ENCODE measurements around the gene MCM7.
A peak's percentile ranks its signal among the peaks of the same experiment; 100 is the strongest.

The MCM7 gene

DNA sequence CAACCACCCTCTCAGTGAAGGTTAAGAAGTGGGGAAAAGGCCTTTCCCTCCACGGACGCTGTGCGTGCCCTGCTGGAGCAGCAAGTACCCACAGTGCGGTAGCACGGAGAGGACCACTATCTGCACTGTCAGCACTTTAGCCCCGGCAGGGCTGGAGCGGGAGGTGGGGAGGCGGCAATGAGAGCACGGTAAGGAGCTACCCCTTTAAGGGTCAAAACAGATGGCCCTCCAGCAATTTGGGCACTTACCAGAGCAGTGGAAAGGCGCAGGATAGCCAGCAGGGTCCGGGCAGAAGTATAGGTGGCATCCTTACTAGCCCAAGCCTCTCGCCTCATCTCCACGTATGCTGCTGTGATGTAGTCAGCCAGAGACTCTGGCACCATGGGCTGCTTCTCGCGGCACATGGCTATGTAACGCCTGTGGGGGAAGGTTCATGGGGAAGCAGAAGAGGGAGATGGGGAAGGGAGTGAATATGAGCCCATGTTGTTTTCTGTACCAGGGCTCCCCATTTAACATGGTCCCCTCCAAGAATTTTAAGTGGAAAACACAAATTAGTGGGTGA, 7.2 kb downstream of the MCM7 start:
- no peak for DNase-seq (ENCODE audit: low read depth in 2 of 2)

DNA sequence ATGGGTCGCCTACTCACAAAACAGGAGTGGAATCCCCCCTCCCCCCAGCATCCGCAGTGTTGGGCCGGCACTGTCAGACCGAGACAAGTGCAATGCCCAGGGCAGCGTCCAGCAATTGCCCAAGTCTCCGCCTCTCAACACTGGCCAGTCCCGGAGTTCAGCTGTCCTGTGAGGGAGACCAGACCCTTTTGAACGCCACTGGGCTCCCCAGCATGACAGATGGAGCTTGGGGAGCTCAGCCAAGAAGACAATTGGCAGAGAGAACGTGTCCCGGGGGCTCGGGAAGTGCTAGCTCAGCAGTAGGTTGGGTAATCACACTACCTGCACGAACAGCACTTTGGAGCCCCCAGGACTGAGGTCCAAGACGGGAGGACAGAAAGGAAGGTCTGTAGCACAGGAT, 7.7 kb downstream of the MCM7 start:
- DNase-seq (ENCODE audit: low read depth in 2 of 2) = no peak

DNA sequence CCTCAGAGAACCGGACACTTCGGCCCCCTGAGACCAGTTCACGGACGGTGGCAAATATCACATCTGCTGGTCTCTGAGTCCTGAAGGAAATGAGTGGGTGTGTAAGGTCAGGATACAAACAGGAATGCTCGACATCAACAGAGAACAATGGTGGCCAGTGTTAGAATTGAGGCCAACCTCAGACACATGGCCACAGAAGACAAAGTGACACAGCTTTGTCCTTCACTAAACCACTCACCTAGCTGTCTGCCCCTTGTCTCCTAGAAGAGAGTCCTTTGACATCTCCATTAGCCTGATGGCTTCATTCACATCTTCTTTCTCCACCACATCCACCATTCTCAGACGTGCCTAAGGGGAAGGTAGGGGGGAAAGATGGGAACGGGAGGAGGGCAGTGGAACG, 8.1 kb downstream of the MCM7 start:
- no peak for DNase-seq (ENCODE audit: low read depth in 2 of 2)

DNA sequence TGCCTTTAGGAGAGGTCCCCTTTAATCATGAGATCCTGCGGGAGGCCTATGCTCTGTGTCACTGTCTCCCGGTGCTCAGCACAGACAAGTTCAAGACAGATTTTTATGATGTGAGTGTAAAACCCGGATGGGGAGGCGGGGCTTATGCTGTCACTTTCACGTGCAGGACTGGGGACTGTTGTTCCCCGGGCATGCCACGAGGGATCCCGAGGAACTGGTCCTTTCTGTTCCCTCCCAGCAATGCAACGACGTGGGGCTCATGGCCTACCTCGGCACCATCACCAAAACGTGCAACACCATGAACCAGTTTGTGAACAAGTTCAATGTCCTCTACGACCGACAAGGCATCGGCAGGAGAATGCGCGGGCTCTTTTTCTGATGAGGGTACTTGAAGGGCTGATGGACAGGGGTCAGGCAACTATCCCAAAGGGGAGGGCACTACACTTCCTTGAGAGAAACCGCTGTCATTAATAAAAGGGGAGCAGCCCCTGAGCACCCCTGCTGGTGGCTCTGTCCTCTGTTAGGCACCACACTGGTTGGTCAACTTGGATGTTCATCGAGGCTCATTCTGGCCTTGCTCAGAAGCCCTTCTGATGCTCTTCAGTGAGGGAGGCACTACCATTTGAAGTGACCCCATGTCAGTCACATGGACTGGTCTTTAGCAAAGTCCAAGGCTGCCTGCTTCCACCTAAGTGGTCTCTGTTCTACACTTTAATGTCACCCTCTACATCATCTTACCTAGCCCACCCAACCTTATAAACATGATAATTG, 9.6 kb downstream of the MCM7 start:
- DNase-seq (ENCODE audit: low read depth in 2 of 2) = no peak

DNA sequence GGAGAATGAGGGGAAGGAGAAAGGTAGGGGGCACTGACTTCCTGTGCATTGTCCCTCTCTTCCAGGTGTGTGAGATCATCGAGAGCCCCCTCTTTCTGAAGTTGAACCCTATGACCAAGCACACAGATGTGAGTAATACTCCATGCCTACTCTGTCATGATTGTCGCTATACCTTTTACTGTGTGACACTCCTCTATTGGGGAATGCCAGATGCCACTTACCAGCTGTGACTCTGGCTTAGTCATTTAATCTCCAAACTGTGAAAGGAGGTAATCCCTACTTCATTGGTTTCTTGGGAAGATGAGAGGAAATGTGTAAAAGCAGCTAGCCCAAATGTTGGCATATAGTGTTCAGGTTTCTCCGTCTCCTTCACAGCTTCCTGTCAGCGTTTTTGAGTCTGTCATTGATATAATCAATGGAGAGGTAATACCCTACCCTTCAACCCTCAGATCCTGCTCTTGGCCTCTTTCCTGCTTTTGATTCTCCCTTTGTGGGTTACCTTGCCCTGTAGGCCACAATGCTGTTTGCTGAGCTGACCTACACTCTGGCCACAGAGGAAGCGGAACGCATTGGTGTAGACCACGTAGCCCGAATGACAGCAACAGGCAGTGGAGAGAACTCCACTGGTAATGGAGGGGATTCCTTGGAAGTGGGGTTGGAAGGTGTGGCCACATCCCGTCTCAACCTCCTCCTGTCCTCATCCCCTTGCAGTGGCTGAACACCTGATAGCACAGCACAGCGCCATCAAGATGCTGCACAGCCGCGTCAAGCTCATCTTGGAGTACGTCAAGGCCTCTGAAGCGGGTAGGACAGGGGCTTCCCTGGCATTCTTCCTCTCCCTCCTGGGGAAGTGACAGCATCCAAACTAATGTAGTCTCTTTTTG, 10.4 kb downstream of the MCM7 start:
- no peak for DNase-seq (ENCODE audit: low read depth in 2 of 2)

DNA sequence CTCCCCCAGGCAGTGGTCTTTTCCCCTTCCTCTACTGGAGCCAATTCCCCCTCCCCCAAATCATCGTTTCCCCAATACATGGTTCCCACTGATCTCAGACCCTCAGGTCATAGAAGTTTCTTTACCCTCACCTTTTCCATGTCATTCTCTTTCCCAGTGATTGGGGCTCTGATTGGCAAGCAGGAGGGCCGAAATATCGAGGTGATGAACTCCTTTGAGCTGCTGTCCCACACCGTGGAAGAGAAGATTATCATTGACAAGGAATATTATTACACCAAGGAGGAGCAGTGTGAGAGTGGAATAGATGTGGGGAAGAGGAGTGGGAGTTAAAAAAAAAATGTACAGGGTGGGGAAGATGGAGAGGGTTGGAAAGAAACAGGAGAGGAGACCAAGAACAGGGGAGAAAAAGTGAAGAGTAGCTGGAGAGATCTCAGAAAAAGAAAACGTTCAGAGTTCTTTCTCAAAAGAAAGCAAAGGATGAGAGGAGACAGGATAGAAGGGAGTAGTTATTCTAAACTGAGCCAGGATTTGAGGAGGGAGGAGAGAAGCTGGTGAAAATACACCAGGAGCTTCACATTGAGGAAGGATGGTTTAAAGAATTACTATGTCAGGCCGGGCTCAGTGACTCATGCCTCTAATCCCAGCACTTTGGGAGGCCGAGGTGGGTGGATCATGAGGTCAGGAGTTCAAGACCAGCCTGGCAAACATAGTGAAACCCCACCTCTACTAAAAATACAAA, 11.6 kb downstream of the MCM7 start:
- DNase-seq (ENCODE audit: low read depth in 2 of 2) = no peak

DNA sequence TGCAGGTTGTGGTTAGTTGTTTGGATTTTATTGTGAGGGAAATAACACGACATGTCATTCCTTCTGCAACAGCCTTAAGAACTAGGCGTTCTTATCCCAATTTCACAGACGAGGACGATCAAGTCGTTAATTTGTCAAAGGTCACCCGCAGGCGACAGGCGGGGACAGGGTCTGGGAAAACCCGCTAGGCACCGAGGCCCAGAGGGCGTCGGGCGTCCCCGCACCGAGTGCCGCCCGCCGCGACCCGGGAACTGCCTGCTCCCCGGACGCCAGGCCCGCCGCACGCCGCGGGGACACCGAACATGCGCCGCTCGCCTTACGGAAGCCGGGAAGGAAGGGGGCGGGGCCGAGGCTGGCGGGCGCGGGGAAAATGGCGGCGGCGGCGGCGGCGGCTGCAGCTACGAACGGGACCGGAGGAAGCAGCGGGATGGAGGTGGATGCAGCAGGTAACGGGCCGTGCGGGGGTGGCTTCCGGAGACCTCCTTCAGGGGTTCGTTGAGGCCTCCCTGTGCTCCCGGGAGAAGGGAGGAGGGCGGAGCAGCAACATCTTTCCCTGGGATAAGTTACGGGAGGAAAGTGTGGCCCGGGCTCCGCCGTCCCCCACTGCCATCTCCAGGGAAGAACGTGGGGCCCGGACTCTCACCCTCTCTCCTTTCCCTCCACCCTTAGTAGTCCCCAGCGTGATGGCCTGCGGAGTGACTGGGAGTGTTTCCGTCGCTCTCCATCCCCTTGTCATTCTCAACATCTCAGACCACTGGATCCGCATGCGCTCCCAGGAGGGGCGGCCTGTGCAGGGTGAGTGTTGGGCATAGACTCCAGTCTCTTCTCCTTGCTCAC, 12.4 kb downstream of the MCM7 start, which contains the start of gene COPS6:
TSS of gene COPS6 (plus strand) at position 349 of the 837 bp plus-strand sequence. CDS start at position 371, 22 bp downstream.
- DNase-seq (ENCODE audit: low read depth in 2 of 2) = peak; percentile 74 to 86

DNA sequence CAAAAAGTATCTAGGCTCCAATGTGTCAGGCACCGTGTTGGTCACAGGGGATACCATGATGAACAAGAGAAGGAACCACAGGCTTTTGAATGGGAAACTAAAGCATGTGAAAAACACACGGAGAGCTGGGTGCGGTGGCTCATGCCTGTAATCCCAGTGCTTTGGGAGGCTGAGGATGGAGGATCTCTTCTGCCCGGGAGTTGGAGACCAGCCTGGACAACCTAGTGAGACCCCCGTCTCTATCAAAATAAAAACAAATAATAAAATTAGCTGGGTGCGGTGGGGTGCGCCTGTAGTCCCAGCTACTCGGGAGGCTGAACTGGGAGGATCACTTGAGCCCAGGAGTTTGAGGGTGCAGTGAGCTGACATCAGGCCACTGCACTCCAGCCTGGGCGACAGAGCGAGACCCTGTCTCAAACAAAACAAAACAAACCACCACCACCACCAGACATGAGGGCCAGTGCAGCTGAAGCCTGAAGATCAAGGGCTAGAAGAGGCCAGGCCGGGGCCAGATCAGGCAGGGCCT, 13.0 kb downstream of the MCM7 start:
- no peak for DNase-seq (ENCODE audit: low read depth in 2 of 2)

DNA sequence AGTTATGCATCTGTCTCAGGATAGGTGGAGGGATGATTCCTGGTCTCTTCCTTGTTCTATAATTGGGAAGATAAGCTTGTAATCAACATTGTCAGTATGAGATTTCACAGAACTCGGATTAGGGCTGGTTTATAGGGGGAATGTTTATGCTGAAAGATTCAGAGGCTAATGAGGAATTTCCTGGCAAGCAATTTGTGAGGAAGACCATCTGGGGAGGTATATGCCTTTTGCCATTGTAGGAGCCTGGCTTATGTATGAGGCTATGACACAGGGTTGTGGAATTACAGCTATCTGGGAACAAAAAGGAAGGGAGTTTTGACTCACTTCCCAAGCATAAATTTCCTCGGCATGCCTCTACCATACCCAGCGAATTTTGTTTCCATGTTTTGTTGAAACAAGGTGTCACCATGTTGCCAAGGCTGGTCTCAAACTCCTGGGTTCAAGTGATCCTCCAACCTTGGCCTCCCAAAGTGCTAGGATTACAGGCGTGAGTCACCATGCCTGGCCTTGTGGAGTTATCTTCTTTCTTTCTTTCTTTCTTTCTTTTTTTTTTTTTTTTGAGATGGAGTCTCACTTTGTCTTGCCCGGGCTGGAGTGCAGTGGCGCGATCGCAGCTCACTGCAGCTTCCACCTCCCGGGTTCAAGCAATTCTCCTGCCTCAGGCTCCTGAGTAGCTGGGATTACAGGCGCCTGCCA, 14.0 kb downstream of the MCM7 start:
- DNase-seq (ENCODE audit: low read depth in 2 of 2) = no peak

DNA sequence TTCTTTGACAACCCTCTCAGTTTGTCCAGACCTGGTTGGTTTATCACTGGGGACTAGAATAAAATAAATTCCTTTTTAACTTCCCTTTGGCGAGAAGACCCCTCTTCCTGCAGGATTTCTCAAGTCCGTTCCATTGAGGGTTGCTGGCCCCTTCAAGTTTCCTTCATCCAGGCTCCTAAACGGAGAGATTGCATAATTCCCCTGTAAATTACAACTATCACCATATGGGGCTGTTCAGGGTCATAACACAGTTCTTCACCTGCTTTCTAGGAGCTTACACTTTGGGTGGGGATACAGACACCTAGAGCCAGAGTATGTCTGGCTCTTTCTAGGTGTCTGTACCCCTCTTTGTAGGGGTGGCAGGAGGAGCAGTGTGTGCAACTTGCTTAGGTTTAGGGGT, 15.7 kb downstream of the MCM7 start:
- no peak for DNase-seq (ENCODE audit: low read depth in 2 of 2)

DNA sequence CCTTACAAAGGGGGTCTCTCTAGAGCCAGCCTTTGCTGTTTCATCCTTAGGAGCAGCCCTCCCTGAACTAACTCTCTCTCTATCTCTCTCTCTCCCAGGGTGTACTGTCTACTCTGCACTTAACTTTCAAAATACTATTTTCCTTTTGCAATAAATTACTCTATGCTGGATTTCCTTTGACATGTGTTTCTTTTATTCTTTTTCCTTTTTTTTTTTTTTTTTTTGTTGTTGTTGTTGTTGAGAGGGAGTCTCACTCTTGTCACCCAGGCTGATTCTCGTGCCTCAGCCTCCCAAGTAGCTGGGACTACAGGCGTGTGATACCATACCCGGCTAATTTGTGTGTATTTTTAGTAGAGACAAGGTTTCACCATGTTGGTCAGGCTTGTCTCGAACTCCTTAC, 18.2 kb downstream of the MCM7 start:
- no peak for DNase-seq (ENCODE audit: low read depth in 2 of 2)

DNA sequence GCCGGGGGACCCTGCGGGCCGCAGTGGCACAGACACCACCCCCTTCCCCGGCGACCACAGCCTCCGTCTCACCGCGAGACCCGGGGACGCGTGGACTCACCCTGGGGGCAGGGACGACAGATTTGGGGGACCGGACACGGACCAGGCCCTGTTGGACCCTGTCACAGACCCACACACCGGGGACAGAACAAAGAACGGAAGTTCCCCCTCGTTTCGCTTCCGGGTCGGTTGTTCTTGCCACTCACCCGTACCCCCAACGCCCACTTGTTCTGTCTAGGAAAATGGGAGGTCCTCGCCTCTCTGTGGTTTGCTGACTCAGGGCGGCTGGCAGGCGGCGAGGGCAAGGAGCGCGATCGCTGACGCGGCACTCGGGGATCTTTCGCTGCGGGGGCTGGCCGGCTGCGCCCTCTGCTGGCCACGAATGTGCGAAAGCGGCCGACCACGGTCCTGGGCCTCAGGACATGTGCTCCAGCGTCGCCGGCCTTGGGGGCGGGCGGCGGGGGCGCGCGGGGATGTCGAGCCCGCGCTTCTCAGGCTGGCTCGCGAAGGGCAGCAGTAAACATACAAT, 19.6 kb downstream of the MCM7 start, which contains the start of gene ZNF3:
TSS of gene ZNF3 (minus strand) at position 189 of the 568 bp plus-strand sequence. CDS start 4,366 bp downstream, outside the sequence.
- DNase-seq (ENCODE audit: low read depth in 2 of 2) = peak; percentile 96 to 97

DNA sequence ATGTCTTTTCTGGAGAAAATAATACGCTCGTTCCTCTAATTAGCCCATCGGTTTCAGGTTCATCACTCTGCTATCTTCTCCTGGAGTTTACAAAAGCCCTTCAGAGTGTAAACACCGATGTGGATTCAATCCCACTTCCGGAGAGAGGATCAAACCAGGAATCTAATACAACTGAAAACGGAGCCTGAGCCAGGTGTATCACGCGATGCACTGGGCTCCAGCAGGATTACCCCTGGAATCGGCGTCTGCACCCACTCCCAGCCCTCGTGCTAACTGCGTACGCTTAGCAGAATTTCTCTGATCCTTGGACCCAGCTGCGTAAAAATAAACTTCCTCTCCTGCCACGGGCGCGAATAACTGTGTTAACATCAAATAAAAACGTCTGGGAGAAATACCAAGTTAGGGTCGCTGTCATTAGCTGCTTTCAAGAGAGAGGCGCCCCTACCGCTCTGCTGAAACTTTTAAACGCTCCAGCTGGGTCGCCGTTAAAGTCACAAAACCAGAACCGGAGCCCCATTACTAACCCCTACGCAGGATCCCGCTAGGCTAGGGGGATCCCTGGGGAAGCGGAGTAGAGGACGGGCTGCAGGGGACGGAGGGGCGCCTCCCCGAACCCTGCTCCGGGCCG, 20.2 kb downstream of the MCM7 start:
- no peak for DNase-seq (ENCODE audit: low read depth in 2 of 2)

DNA sequence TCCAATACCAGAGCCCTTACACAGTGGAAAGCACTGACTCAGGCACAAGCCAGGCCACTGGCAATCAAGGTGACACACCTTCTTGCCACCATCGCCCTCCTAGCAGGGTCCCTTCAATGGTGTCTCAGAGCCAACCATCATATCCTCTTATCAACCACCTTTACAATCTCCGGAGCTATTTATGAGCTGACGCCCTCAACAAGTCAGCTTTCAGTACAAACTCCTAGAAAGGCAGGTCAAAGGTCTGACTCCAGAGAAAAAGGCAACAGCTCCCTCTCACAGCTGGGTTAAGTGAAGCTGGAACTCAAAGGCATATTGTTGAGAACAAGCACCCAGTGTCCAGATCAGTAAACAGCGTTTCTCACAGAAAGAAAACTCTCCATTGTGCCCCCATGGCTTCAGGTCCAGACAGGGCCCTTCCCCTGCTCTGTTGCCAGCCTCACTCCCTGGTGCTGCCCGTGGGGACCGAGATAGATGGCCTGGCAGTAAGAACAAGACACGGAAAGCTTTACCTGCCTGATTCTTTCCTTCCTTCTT, 22.1 kb downstream of the MCM7 start:
- no peak for DNase-seq (ENCODE audit: low read depth in 2 of 2)

DNA sequence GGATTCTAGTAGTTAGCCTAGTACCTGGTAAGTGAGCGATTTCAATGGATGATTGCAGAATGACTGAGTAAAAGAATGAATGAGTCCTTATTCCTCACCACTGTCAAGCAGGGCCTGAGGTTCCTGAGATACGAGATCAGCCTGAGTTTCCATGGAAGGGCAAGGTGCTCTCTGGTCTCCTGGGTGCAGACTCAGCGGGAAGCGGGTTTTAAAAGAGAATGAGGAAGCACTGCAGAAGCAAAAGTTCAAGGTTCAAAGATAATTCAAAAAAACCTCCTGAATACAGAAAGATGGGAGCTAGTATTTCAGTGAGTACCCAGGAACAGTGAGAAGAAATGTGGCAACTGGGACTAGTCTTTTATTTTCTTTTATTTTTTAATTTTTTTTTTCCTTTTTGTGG, 24.0 kb downstream of the MCM7 start:
- no peak for DNase-seq (ENCODE audit: low read depth in 2 of 2)

DNA sequence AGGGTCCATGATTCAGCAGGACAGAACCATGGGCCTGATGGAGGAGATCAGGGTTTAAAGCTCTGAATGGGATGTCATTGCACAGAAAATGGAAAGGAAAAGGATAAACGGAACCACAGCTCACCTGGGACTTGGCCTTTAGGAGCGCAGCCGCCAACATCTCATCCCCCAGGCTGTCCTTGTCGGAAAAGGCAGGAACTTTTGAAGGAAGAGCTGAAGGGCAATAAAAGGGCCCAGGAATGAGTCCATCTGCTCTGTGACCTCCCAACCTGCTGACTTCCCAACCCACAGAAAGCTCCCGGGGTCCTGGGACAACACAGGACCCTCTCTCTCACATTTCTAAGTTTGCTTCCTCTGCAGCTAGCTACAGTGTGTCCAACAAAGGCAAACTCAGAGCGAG, 25.8 kb downstream of the MCM7 start:
- no peak for DNase-seq (ENCODE audit: low read depth in 2 of 2)

DNA sequence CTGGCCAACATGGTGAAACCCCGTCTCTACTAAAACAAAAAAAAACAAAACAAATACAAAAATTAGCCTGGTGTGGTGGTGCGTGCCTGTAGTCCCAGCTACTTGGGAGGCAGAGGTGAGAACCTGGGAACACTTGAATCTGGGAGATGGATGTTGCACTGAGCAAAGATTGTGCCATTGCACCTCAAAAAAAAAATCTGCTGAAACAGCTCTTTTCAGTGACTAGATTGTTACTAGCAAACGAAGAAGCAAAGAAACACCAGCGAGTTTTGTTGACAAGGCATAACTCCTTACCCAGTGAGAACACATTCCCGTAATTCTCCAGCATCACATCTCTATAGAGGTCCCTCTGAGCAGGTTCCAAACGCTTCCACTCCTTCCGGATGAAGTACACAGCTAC, 26.4 kb downstream of the MCM7 start:
- DNase-seq (ENCODE audit: low read depth in 2 of 2) = no peak

DNA sequence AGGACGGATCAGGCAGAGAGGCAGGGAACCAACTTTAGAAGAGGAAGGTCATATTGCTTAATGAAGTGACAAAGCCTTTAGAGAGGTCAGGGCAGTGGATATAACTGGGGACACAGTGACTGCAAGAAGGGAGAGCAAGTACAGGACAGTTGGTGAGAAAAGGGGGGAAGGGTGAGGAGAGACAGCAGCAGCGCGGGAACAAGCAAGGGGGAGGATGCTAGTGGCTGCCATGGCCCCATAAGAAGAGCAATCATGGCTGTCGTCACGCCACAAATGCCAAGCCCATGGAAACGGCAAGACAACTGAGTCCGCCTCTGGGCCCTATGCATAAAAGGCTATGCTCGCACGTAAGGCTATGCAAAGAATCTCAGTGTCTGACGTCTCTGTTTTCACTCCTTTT, 28.7 kb downstream of the MCM7 start:
- DNase-seq (ENCODE audit: low read depth in 2 of 2) = no peak

All from stimulated activated CD4-positive, alpha-beta T cell treated with anti-CD3 and anti-CD28 coated beads, Interleukin-12 subunit alpha, Interleukin-12 subunit beta, amount 100 ng/mL, for 24 hours (primary cell).